Activated T-cell treated with anti-CD3 and anti-CD28 coated beads, Interleukin-2, amount 50 U/mL, for 4 hours (primary cell): ENCODE data around the gene CTDP1. TPM values are rescaled to one million over a fixed set of nuclear protein-coding genes. Genes with fewer than 3 reads are reported as not detected.
A peak's percentile ranks its signal among the peaks of the same experiment; 100 is the strongest.

ENCODE experiments used
- ATAC-seq, 2 donors: fragments of 200-7000 bp; cut with Tn5 transposase; one replicate each; pipeline ENCODE4 v1.10.0; 2021
- DNase-seq: peaks from one replicate; pipeline ENCODE4 v3.0.0-alpha.2; 2020
- H3K27me3 Mint-ChIP-seq: one replicate; pipeline ENCODE4 v1.8.0; 2021; ENCODE audit warnings: low read depth, mixed read lengths
- H3K36me3 Mint-ChIP-seq: one replicate; pipeline ENCODE4 v1.8.0; 2022; ENCODE audit warnings: mixed read lengths; ENCODE audit not compliant: insufficient read depth
- H3K4me1 Mint-ChIP-seq: one replicate; pipeline ENCODE4 v1.8.0; 2021; ENCODE audit warnings: low read depth, mixed read lengths
- H3K4me3 Mint-ChIP-seq: one replicate; pipeline ENCODE4 v1.8.0; 2021; ENCODE audit warnings: mild to moderate bottlenecking, moderate library complexity, mixed read lengths
- H3K9me3 Mint-ChIP-seq: one replicate; pipeline ENCODE4 v1.8.0; 2021; ENCODE audit warnings: mixed read lengths
- total RNA-seq, 3 donors: library from RNA; stranded (reverse); gene quantifications; one replicate each; pipeline ENCODE4 v1.2.1, GENCODE V29; 2021

The CTDP1 gene, protein sequence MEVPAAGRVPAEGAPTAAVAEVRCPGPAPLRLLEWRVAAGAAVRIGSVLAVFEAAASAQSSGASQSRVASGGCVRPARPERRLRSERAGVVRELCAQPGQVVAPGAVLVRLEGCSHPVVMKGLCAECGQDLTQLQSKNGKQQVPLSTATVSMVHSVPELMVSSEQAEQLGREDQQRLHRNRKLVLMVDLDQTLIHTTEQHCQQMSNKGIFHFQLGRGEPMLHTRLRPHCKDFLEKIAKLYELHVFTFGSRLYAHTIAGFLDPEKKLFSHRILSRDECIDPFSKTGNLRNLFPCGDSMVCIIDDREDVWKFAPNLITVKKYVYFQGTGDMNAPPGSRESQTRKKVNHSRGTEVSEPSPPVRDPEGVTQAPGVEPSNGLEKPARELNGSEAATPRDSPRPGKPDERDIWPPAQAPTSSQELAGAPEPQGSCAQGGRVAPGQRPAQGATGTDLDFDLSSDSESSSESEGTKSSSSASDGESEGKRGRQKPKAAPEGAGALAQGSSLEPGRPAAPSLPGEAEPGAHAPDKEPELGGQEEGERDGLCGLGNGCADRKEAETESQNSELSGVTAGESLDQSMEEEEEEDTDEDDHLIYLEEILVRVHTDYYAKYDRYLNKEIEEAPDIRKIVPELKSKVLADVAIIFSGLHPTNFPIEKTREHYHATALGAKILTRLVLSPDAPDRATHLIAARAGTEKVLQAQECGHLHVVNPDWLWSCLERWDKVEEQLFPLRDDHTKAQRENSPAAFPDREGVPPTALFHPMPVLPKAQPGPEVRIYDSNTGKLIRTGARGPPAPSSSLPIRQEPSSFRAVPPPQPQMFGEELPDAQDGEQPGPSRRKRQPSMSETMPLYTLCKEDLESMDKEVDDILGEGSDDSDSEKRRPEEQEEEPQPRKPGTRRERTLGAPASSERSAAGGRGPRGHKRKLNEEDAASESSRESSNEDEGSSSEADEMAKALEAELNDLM
- total RNA-seq, result 10 to 100 TPM; 38.6 to 46.2 (median 44.6) TPM

DNA sequence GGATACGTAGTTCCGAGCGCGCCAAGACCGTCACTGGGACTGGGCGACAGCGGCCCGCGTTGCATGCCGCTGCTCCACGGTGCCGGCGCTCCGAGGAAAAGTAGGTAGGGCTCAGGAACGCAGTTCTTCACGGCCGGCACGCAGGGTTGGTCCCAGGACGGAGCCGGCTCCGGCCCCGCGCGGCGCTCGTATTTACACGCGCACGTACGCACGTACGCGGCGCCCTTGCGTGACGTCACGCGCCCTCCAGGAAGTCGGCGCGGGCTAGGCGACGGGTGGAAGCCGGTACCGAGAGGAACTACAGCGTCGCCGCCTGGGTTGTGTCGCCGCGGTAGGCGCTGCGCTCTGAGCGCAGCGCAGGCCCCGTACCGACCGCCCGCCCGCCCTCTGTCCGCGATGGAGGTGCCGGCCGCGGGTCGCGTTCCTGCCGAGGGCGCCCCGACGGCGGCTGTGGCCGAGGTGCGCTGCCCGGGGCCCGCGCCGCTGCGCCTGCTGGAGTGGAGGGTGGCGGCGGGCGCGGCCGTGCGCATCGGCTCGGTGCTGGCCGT lies at the start of gene CTDP1:
CTDP1 (plus strand) TSS at position 252 of the 548 bp plus-strand sequence; CDS start at position 397, 145 bp downstream.
- peak within 1 kb of the TSS; percentile 92 for H3K4me3 Mint-ChIP-seq
- H3K4me1 Mint-ChIP-seq, result peaks cover 55% of the 10 kb centered on the region
- peak; percentile 70 to 73 for ATAC-seq
- peaks cover 9% of the 10 kb centered on the region for H3K36me3 Mint-ChIP-seq
- no peaks in the 10 kb centered on the region for H3K27me3 Mint-ChIP-seq
- DNase-seq, result peak; percentile 82
- no peaks in the 10 kb centered on the region for H3K9me3 Mint-ChIP-seq

DNA sequence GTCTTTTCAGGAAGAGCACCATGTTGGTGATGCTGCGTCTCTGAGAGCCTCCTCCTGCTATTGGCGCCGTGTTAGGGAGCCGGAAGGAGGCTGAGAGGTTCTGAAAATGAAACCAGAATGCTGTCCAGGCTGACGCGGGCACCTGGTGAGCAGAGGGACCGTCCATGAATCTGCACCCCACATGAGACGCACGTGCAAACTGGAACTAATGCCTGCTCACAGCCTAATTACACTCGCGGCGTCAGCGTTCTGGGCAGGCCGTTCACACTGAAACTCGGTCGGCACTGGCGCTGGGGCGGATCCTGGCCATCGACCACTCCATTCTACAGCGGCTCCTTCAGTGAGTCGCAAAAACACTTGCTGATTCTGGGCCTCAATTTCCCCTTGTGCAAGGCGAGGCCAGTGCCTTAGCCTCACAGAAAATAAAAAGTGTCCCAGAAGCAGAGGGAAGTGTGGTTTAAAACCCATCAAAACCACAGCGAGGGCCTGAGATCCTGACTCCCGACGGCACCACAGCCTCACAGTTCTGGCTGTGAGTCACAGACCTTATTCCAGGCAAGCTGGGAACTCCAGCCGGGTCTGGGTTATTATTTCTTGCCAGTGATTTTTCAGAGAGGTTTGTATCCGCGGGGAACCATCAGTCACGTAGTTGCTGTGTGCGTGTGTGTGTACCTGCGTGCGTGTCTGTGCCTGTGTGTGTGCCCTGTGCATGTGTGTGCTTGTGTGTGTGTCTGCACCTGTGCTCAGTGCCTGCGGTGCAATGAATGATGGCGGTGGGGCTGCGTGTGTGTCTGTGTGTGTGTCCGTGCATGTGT lies 49.1 kb upstream of the CTDP1 start:
- Mint-ChIP-seq H3K27me3 (peaks cover 3% of the 10 kb centered on the region), H3K4me3 (no peak overlapping the region), H3K9me3 (no peaks in the 10 kb centered on the region), H3K4me1 (peaks cover 2% of the 10 kb centered on the region), H3K36me3 (no peaks in the 10 kb centered on the region)
- DNase-seq (no peak), ATAC-seq (no peak)

DNA sequence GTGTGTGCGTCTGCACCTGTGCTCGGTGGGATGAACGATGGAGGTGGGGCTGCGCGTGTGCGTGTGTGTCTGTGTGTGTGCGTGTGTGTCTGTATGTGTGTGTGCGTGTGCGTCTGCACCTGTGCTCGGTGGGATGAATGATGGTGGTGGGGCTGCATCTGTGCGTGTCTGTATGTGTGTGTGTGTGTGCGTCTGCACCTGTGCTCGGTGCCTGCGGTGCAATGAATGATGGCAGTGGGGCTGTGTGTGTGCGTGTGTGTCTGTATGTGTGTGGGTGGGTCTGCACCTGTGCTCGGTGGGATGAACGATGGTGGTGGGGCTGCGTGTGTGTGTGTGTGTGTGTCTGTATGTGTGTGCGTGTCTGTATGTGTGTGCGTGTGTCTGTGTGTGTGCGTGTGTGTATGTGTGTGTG lies 48.5 kb upstream of the CTDP1 start:
- ATAC-seq, result no peak
- H3K27me3 Mint-ChIP-seq, result peaks cover 2% of the 10 kb centered on the region
- H3K36me3 Mint-ChIP-seq, result no peaks in the 10 kb centered on the region
- H3K4me1 Mint-ChIP-seq, result no peaks in the 10 kb centered on the region
- H3K4me3 Mint-ChIP-seq, result no peak overlapping the region
- no peak for DNase-seq
- no peaks in the 10 kb centered on the region for H3K9me3 Mint-ChIP-seq

DNA sequence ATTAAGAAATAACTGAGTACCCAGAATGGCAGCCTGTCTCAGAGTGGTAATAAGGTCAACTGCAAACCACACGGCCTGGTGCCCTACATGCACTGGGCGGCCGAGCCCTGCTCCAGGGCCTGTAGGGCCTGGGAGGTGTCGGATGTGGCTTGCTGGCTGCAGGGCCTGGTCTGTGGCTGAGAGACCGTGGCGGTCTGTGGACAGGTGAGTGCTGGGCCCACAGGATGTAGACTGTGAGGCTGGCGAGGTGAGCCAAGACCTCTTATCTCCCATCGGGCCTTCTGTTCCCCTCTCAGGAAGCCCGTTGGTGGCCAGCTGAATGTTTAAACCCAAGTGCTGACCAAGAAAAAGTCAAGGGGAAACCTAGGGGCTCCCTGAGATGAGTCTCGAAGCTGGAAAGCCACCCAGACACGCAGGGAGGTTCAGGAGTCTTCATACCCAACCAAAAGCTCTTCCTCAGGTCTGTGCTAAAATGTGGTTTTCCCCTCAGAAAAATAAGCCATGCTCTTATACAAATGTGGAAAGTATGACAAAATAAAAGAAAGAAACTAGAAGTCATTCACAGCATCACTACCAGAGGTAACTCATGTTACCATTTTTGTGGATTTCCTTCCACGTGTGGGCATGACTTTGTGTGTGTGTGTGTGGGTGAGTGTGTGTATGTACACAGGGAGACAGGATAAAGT lies 47.7 kb upstream of the CTDP1 start:
- Mint-ChIP-seq H3K4me1 (no peaks in the 10 kb centered on the region), H3K36me3 (no peaks in the 10 kb centered on the region), H3K27me3 (peaks cover 2% of the 10 kb centered on the region), H3K9me3 (no peaks in the 10 kb centered on the region), H3K4me3 (no peak overlapping the region)
- ATAC-seq (no peak), DNase-seq (no peak)

DNA sequence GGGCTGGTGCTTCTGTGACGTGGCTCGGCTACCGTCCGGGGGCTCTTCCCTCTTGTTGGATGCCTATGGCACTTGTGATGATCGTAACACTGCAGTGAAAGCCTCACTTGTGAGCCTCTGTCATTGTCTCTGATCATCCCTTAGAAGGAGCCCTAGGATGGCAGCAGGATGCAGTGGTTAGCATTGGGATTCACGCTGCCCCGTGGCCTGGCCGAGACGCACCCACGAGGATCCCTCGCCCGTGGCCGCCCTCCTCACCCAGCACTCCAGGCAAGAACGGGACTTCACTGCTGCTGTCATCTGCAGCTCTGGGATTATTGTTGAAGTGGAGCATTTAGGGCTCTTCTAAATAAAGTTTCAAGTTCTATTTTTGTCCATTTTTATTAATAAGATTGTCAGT lies 46.8 kb upstream of the CTDP1 start:
- no peak overlapping the region for H3K4me3 Mint-ChIP-seq
- DNase-seq (no peak), ATAC-seq (no peak)
- H3K4me1 Mint-ChIP-seq, result no peaks in the 10 kb centered on the region
- H3K9me3 Mint-ChIP-seq, result no peaks in the 10 kb centered on the region
- peaks cover 7% of the 10 kb centered on the region for H3K27me3 Mint-ChIP-seq
- no peaks in the 10 kb centered on the region for H3K36me3 Mint-ChIP-seq

DNA sequence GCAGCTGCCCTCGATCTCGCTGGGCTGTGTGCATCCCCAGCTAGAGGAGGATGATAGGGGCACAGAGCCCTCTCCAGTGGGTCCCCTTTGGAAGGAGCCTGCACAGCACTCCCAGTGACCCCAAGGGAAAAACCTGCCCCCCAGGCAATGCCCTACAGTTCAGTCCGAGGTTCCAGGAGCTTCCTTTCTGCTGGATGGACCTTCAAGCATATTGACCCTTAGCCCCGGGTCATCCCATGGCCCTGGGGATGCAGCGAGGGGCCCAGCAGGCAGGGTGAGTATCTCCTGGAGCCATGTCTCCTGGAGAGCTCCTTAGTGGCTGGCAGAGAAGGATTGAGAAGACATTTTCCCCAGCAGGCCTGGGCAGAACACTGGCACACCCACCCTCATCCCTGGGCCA lies 45.4 kb upstream of the CTDP1 start:
- Mint-ChIP-seq H3K9me3 (no peaks in the 10 kb centered on the region), H3K4me3 (no peak overlapping the region), H3K36me3 (no peaks in the 10 kb centered on the region), H3K27me3 (peaks cover 9% of the 10 kb centered on the region), H3K4me1 (no peaks in the 10 kb centered on the region)
- ATAC-seq (no peak), DNase-seq (no peak)

DNA sequence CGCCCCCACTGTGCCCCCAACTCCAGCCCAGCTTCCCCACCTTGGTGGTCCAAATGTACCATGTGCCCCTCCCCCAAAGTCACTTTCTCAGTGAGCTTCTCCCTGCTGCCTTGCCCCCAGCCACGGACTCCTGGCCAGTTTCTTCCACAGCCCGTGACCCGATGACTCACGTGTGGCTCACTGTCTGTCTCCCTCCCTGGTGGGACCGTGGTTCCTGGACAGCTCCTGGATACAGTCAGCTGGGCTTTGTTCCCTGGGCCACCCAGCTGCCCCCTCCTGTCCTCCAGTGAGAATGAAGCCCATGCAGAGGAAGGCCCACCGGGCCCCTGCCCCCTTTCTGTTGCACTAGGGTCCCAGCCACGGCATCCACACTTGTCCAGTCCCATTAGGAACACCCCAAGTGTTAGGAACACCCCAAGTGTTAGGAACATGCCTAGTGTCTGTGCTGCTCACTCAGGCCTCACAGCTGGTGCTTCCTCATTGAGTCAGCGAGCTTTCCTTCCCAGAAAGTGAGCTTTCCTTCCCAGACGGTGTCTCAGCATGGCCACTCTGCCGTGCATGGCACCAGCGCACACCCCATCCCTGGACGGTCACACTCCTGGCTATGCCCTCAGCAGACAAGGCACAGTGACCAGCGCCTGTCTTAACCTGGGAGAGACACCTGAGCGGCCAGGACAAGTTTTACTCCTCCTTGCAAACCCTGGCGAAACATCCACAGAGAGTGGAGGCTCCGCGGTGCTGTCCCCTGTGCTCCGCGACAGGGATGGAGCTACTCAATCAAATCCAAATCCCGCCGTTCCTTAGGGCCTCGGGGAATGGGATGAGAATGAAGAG lies 44.8 kb upstream of the CTDP1 start:
- Mint-ChIP-seq H3K27me3 (peaks cover 14% of the 10 kb centered on the region), H3K4me3 (no peak overlapping the region), H3K9me3 (no peaks in the 10 kb centered on the region), H3K4me1 (no peaks in the 10 kb centered on the region), H3K36me3 (no peaks in the 10 kb centered on the region)
- DNase-seq, result no peak
- no peak for ATAC-seq

DNA sequence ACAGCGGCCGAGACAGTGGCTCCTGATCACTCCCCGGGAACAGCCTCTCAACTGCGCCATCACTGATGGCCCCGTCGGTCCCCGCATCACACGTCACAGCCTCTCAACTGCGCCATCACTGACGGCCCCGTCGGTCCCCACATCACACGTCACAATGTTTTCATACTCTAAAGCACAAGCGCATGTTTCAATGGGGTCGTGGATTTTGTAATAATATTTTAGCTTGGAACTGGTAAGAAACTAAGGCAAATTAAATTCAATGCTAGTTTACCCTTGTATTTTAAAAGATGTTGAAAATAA lies 44.2 kb upstream of the CTDP1 start:
- Mint-ChIP-seq H3K36me3 (no peaks in the 10 kb centered on the region), H3K9me3 (no peaks in the 10 kb centered on the region)

DNA sequence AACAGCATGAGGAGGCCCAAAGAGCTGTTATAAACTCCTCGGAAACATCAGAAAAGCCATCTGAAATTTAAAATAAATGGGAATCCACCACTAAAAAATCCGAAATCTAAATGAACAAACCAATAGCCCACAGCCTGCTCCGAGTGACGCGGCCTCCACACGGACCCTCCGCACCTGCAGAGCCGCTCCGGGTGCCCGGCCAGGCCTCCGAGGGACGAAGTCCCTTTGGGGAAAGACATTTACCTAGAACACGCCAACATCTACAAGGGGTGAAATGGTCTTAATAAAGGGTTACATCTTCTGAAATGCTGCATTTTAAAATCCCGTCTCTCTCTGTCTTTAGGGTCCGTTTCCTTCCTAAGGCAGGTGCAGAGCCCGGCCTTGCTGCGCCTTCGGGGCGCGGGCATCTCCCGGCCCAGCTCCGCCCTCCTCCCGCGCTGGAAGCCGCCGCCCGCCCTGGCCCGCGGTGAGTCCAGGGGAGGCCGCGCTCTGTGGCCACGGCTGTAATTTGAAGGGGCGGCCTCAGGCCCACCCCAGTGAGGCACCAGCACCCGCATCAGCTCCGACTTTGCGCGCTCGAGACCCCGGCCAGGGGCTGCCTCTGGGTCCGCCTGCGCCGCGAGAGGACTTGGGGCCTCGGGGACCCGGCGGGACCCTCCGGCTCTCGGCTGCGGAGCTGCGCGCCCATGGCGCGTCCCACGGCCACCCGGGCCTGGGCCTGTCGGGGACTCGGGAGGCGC lies 42.3 kb upstream of the CTDP1 start:
- Mint-ChIP-seq H3K4me1 (no peaks in the 10 kb centered on the region), H3K27me3 (peaks cover 25% of the 10 kb centered on the region), H3K9me3 (no peaks in the 10 kb centered on the region), H3K4me3 (no peak overlapping the region), H3K36me3 (no peaks in the 10 kb centered on the region)
- no peak for DNase-seq
- no peak for ATAC-seq

More for the DNA sequence above, 44.2 kb upstream of the CTDP1 start:
- H3K27me3 Mint-ChIP-seq, result peaks cover 17% of the 10 kb centered on the region
- ATAC-seq, result no peak
- no peak for DNase-seq
- H3K4me1 Mint-ChIP-seq, result no peaks in the 10 kb centered on the region
- H3K4me3 Mint-ChIP-seq, result no peak overlapping the region

DNA sequence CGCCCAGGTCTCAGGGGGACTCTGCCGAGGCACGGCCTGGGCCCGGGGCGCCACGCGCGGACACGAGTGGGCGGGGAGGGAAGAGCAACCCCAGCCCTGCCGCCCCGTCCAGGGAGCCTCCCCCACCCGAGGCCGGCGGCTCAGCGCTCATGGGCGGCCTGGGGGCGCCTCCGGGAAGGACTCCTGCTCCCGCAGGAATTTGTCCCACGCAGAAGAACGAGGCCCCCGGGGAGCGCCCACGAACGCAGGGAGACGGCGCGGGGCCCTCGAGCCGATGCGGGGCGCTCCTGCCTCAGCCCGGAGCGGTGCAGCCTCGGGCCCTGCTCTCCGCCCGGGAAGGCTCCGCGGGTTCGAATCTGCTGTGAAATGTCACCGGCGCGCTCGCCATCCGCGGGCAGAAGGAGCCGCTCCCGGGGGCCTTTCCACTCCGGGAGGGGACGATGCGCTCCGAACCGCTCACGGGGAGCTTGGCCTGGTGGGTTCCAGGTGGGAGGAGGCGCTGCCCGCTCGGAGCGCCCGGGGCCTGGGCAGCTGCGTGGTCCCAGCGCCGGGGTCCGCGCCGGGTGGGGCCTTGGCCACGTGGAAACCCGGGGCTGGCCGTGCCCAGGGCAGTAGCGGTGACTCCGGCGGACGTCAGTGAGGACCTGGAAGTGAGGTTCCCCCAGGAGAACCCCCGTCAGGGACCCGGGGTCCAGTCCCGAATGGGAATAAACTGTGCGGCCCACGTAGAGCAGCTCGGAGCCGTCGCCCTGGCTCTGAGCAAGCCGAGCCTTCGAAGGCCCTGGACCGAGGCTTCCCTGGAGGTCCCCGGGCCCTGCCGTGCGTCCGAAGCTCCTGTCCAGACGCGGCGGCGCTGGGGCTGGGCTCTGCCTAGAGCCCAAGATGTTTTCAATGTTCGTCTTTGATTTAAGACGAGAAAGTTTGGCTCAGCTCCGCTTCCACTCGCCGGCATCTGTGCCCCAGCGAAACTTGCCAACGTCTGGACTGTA lies 41.4 kb upstream of the CTDP1 start:
- no peak overlapping the region for H3K4me3 Mint-ChIP-seq
- H3K9me3 Mint-ChIP-seq, result no peaks in the 10 kb centered on the region
- no peak for ATAC-seq
- H3K36me3 Mint-ChIP-seq, result no peaks in the 10 kb centered on the region
- H3K4me1 Mint-ChIP-seq, result no peaks in the 10 kb centered on the region
- no peak for DNase-seq
- peaks cover 26% of the 10 kb centered on the region for H3K27me3 Mint-ChIP-seq

DNA sequence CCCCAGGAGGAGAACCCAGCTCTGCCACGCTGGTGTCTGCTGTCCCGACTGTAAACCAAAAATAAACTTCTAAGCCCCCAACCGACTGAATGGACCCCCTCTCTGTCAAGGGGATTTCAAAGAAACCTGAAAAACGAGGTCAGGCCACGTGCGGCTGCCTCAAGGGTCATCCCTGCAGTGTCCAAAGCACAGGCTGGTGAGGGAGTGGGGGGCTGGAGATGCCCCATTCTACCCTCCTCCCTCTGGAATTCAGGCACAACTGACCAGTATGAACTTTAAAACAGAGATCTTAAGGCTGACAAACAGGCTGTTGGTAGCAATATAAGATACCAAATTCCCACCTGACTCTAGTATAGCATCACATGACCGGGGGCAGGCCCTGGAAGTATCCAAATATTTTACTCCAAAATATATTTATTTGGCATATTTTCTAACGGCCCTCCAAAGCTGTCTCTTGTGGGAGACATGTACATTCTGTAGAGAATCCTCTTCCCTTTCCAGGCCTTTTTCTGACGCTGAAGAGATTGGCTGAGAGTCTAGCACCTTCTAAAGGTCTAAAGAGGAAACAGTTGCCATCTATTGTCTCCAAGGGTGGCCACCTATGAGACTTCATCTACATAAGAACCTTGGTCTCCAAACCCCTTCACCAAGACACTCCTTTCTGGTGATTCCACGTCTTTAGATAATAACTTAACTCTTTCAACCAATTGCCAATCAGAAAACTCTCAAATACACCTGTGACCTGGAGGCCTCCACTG lies 40.4 kb upstream of the CTDP1 start:
- Mint-ChIP-seq H3K4me3 (no peak overlapping the region), H3K4me1 (no peaks in the 10 kb centered on the region), H3K9me3 (no peaks in the 10 kb centered on the region), H3K36me3 (no peaks in the 10 kb centered on the region), H3K27me3 (peaks cover 26% of the 10 kb centered on the region)
- DNase-seq (no peak), ATAC-seq (no peak)
